Measurements from ENCODE around the gene ADAM33.

ADAM33 gene

GRCh38 chr20:3707508-3707899, 25.7 kb upstream of the ADAM33 start:
- no peak for DNase-seq

DNA sequence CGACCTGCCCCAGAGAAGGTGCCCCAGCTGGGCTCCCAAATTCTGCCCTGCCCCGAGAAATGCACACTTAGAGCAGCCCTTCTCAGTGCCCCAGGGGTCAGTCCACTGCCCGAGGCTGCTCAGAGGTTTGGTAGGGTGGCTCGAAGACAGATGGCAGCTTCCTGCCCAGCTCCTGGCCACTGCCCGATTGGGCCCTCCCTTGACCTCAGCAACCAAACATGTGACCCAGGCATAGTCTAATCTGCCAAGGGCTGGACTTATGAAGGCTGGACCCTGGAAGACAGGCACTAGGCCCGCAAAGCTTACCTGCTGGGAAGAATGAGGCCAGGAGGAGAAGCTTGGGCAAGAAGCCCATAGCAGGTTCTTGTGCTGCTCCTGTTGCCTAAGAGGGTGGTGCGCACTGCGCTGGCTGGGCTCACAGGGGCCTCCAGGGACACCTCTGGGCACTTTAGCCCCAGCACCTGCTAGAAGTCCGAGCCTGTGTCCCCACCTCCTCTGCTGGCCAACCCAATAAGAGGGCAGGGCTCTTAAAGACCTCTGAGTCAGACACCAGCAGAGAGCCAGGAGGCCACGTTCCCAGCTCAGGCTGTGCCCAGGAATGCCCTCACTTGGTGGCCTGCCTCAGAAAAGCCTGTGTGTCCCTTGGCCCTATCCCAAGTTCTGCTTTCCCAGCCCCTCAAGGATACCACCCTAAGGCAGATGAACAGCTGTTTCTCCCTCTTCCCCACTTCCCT, 25.1 kb upstream of the ADAM33 start:
- DNase-seq: no peak

GRCh38 chr20:3705970-3706739, 24.3 kb upstream of the ADAM33 start:
- DNase-seq: no peak

- no peak for DNase-seq
Measured at GRCh38 chr20:3705491-3705969, 23.7 kb upstream of the ADAM33 start.

DNA sequence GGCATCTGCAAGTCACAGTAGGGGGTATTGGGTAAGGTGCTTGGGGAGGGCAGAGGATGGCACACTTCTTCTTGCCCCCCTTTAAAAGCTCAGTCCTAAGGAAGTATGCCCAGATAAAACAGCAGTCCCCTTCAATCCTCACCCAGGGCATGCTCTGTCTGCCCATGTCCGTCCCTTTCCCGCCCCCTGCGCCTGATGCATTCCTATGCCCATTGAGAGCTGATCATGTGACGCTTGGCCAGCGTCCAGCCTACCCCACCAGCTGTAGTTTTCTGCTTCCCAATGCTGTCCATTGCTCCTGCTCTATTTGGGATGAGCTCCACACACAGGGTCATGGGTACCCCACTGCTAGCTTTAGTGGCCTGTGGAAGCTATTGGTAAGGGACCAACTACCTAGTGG, 22.3 kb upstream of the ADAM33 start:
- DNase-seq: no peak

- no peak for DNase-seq
Measured at GRCh38 chr20:3702611-3703391, 21.0 kb upstream of the ADAM33 start.

DNA sequence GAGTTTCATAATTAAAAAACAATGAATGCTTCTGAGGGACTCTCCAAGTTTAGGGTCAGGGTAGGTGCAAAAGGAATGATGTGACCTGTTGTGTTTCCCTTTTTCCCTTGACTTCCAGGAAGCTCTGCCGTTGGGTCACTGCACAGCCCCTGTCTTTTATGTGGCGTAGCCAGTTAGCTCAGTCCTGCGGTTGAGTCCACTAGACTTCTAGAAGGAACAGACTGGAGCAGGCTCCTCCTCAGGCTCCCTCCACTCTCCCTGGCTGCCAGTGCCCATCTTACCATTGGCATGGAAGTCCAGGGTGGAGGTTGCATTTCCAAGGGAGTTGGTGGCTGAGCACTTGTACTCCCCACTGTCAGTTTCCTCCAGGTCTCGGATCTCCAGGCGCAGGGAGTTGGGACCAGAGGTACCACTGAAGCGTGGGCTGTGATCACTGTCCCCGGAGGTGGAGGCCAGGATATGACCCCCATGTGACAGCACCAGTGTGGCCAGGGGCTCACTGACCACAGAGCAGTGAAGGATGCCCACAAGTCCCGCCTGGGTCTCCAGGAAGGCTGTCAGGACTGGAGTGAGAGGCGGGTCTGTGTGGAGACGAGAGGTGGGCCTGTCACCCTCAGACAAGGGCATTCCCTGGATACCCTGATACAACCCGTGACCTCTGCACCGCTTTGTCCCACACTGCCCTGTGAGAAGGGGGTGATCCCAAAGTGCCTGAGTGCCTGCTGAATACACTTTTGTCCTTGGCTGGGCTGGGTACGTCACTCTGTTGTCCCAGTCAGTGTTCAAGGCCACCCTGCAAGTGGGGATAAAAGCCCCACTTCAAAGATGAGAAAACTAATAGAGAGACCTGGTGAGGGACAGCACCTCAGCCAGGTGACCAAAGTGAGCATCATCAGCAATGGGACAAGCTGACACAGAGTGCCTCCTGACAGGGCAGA, 19.5 kb upstream of the ADAM33 start:
- no peak for DNase-seq

GRCh38 chr20:3699037-3699436, 17.2 kb upstream of the ADAM33 start:
- no peak for DNase-seq

GRCh38 chr20:3698591-3699001, 16.8 kb upstream of the ADAM33 start:
- no peak for DNase-seq

DNA sequence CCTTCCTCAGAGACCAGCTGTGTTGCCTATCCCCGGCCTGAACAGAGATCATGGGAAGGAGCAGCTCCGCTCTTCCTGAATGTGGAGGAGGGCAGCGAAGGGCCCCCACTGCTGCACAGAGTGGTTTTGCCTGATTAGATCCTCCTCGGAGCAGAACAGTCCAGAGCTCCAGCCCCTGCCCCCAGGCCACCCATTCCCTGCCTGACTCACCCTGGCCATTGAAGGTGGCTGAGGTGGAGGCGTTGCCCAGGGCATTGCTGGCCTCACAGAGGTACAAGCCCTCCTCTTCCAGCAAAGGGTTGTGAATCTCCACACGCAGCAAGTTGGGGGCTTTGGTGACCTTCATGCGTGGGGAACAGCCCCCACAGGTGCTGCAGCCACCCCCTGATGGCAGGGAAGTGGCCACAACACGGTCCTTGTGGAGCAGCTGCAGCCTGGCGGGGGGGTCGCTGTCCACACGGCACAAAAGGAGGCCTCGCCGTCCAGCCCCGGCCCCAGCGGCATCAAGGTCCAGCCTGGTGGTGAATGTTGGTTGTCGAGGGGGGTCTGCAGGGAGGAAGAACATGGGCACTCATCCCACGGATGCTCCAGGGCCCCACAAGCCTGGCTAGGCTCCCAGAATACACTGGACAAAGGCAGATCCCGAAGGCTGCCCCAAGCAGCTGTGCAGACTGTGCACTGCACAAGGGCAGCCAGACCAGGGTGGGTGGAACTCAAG, 15.9 kb upstream of the ADAM33 start:
- no peak for DNase-seq

- no peak for DNase-seq
Measured at GRCh38 chr20:3696745-3697587, 15.2 kb upstream of the ADAM33 start.

DNA sequence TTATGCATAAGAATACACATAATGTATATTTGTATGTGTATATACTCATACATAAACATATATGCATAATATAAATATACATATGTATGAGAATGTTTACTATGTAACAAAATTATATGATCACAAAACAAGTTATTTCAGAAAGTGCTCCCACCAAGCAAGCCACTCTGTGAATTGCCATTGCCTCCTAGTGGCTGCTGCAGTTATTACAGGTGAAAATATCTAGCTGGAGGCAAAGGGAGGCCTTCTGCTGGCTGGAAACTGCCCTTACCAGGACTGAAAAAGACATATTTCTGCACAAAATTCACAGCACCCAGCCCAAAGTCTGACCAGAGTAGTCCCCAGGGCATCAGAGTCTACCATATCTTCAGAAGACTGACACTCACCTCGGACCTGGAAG, 14.4 kb upstream of the ADAM33 start:
- DNase-seq: no peak

DNA sequence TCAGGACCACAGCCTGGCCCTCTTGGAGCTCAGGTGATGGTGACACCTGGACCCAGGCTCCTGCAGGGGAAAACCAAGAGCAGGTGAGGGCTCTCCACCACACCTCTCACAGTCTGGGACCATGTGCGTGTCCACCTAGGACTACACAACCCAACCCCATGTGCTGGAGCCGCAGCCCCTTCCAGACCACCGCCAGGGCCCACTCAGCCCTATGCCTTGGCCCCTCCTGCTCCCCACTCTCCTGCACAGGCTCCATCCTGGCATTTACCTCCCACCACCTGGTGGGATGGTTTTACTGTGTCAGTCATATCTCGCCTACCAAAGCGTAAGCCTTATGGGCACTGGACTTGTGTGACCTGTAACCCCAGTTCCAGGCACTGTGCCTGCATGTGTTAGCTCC, 13.1 kb upstream of the ADAM33 start:
- DNase-seq: no peak

GRCh38 chr20:3693376-3693775, 11.6 kb upstream of the ADAM33 start:
- DNase-seq: no peak

DNA sequence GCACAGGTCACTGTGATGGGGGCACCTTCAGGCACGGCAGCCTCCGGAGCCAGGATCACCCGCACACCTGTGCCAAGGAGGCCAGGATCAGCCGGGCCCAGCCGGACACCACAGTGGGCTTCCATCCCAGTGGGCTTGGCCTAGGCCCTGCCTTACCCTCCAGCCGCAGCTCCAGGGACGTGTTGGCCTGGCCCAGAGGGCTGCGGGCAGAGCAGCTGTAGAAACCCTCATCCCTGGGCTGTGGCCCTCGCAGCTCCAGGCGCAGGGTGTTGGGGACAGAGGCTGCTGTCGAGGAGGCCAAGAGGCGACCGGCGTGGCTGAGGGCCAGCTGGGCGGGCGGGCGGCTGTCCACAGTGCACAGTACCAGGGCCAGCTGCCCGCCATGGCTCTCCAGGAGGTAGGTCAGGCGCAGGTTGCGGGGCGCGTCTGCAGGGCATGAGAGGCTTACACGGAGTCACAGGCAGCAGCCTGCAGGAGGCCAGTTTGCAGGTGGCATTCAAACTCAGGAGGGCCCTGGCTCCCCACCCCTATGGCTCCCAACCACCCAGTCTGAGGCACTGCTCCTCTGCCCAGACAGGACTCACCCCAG, 11.0 kb upstream of the ADAM33 start:
- DNase-seq: no peak

GRCh38 chr20:3691897-3692296, 10.1 kb upstream of the ADAM33 start:
- DNase-seq: no peak

GRCh38 chr20:3691306-3691705, 9.5 kb upstream of the ADAM33 start:
- DNase-seq: no peak

DNA sequence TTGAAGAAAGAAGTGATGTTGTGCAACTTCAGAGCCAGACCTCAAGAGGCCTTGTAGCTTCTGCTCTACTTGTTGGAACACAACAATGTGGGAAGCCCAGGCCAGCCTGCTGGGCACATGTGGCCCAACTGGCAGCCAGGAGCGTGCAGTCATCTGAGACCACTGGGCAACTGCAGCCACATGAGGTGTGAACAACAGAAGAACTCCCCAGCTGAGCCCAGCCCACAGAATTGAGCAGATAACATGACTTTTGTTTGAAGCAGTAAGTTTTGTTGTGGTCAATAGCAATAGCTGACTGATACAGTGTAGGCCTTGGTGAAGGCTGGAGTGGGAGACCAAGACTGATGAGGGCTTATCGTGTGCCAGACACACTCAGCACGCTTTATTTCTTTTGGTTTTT, 8.6 kb upstream of the ADAM33 start:
- no peak for DNase-seq

GRCh38 chr20:3689978-3690377, 8.2 kb upstream of the ADAM33 start:
- DNase-seq: no peak

GRCh38 chr20:3687655-3688054, 5.8 kb upstream of the ADAM33 start:
- DNase-seq: no peak

All from activated T-cell treated with anti-CD3 and anti-CD28 coated beads for 4 hours (primary cell).